Osteoblast (primary cell): ENCODE data around the gene CAMK2A. TPM values are rescaled to one million over a fixed set of nuclear protein-coding genes. Genes with fewer than 3 reads are reported as not detected.

Experiments
- DNase-seq: peaks from one replicate; pipeline ENCODE4 v3.0.0; 2011; ENCODE audit warnings: low spot score, mixed read lengths; ENCODE audit not compliant: insufficient read length; ENCODE audit errors: missing footprints
- H2AFZ ChIP-seq: 2 replicates; pipeline ENCODE4 v1.6.0; 2011; ENCODE audit warnings: mild to moderate bottlenecking, low read length
- H3K27ac ChIP-seq: 2 replicates; pipeline ENCODE4 v1.5.1; 2011; ENCODE audit warnings: mild to moderate bottlenecking, low read depth, low read length, moderate library complexity
- H3K27me3 ChIP-seq: 2 replicates; pipeline ENCODE4 v1.6.0; 2012; ENCODE audit warnings: mild to moderate bottlenecking, control low read depth, inconsistent platforms, low read length, moderate library complexity; ENCODE audit not compliant: insufficient read depth
- H3K36me3 ChIP-seq: 2 replicates; pipeline ENCODE4 v1.5.1; 2011; ENCODE audit warnings: mild to moderate bottlenecking, low read length, control low read depth, moderate library complexity; ENCODE audit not compliant: insufficient read depth
- H3K4me1 ChIP-seq: 2 replicates; pipeline ENCODE4 v1.5.1; 2011; ENCODE audit warnings: mild to moderate bottlenecking, low read length, control low read depth, moderate library complexity; ENCODE audit not compliant: insufficient read depth
- H3K4me2 ChIP-seq: 2 replicates; pipeline ENCODE4 v1.6.0; 2011; ENCODE audit warnings: mild to moderate bottlenecking, low read length; ENCODE audit not compliant: insufficient read depth
- H3K4me3 ChIP-seq: fragments of 200-600 bp; sonication (generic); 3 replicates; pipeline ENCODE4 v1.5.1; 2012; ENCODE audit warnings: mild to moderate bottlenecking, low read length, inconsistent platforms; ENCODE audit not compliant: insufficient read depth
- H3K79me2 ChIP-seq: 2 replicates; pipeline ENCODE4 v1.6.0; 2012; ENCODE audit warnings: mild to moderate bottlenecking, low read length, control low read depth, inconsistent platforms; ENCODE audit not compliant: insufficient read depth
- H3K9me3 ChIP-seq: 2 replicates; pipeline ENCODE4 v1.5.1; 2011; ENCODE audit warnings: low read depth, low read length, control low read depth
- H4K20me1 ChIP-seq: 2 replicates; pipeline ENCODE4 v1.6.0; 2012; ENCODE audit warnings: mild to moderate bottlenecking, low read length, control low read depth; ENCODE audit not compliant: insufficient read depth
- CTCF ChIP-seq: IDR thresholded peaks from 2 replicates; pipeline ENCODE4 v1.5.1; 2011; ENCODE audit warnings: mild to moderate bottlenecking, low read depth, low read length, moderate library complexity; ENCODE audit errors: extremely low read depth
- total RNA-seq: library from RNA; depleted of rRNA; stranded (reverse); fragments of >200 nt; gene quantifications from 2 replicates; pipeline ENCODE4 v1.2.3, GENCODE V29; 2012

Gene CAMK2A
- total RNA-seq, 1 donor, result 0.36 TPM

DNA sequence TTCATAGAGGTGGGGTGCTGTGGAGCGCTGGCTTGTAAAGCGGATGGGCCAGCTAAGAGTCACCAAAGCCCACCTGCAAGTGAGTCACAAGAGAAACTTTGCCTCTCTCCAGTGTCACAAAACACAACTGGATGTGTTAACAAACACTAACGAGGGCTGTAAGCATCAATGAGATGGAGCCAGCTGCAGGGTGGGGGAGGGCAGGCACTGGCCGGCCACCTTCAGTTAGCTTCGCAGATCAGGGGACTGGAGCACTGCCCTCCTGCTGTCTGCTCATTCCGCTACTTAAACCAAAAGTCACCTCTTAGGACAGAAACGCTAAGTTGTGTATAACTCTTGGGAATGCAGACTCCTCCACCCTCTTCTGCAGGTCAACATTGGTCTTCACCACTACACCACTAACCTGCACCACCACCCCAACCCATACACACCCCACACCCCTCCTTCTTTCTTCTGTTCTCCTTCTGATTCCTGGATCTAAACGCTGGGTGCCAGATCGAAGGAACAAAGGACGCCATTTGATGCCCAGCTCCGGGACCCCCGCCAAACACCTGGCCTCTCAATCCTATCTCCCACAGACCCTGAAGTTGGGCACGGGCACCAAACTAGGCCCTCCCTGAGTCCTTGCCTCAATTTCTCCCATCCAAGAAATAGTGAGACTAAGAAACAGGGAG is 11.1 kb upstream of the CAMK2A start:
- Histone ChIP-seq H4K20me1 (no peaks in the 10 kb centered on the region), H3K36me3 (peaks cover 3% of the 10 kb centered on the region), H2AFZ (no peak overlapping the region), H3K27ac (peak overlapping the region; percentile 91), H3K4me2 (peak overlapping the region; percentile 80), H3K79me2 (no peaks in the 10 kb centered on the region), H3K4me1 (peaks cover 35% of the 10 kb centered on the region), H3K9me3 (no peaks in the 10 kb centered on the region), H3K4me3 (no peak overlapping the region), H3K27me3 (no peaks in the 10 kb centered on the region)
- no peak for DNase-seq
- no peak for TF ChIP-seq CTCF

DNA sequence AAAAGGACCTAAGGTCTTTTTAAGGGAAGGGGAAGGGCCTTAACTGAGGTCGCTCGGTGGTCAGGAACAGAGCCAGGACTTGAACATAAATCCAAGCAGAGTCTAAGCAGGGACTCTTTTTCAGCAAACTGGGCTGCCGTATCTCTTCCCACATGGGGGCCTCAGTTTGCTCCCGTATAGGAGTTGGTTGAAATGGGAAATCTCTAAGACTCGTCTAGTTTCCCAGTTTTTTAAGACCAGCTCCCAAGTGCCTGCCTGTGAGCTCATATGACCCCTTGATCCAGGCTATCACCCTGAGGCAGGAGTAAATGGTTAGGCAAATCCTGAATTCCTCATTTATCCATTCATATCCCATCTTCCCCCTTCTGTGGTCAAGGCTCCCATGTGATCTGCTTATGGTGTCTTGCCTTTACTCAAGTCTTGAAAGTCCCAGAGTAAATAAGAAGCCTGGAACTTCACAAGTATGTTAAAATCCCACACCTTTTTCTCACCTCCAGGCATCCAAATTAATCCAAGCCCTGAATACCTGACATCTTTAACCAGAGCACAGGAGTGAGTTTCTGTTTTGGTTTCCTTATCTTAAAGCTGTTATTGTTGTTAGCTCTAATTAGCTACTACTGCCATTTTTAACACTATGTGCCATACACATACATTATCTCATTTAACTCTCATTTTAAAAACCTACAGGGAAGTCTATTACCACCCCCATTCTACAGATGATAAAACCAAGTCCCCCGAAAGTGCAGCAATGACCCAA is 10.2 kb upstream of the CAMK2A start:
- no peaks in the 10 kb centered on the region for H3K9me3 ChIP-seq
- peaks cover 3% of the 10 kb centered on the region for H3K36me3 ChIP-seq
- H3K79me2 ChIP-seq, result no peaks in the 10 kb centered on the region
- no peaks in the 10 kb centered on the region for H3K27me3 ChIP-seq
- peak; percentile 96 for DNase-seq
- H4K20me1 ChIP-seq, result no peaks in the 10 kb centered on the region
- no peak for TF ChIP-seq CTCF
- peak overlapping the region; percentile 91 for H3K27ac ChIP-seq
- H3K4me3 ChIP-seq, result peak overlapping the region; percentile 18
- peaks cover 44% of the 10 kb centered on the region for H3K4me1 ChIP-seq
- H2AFZ ChIP-seq, result peak overlapping the region; percentile 23
- H3K4me2 ChIP-seq, result peak overlapping the region; percentile 38

GRCh38 chr5:150298701-150299451 is 9.3 kb upstream of the CAMK2A start:
- Histone ChIP-seq H3K4me3 (no peak overlapping the region), H3K36me3 (peaks cover 3% of the 10 kb centered on the region), H3K4me1 (peaks cover 45% of the 10 kb centered on the region), H3K9me3 (no peaks in the 10 kb centered on the region), H2AFZ (no peak overlapping the region), H3K27ac (peak overlapping the region; percentile 91), H4K20me1 (no peaks in the 10 kb centered on the region), H3K79me2 (no peaks in the 10 kb centered on the region), H3K4me2 (peak overlapping the region; percentile 38), H3K27me3 (no peaks in the 10 kb centered on the region)
- DNase-seq, result peak; percentile 99
- no peak for TF ChIP-seq CTCF
